H9 (cell line): ENCODE measurements around the gene VPS72. TPM values are rescaled to one million over a fixed set of nuclear protein-coding genes. Genes with fewer than 3 reads are reported as not detected.

ENCODE experiments used
- DNase-seq: peaks from one replicate; pipeline ENCODE4 v3.0.0-alpha.2; 2017
- H2AFZ ChIP-seq: one replicate; pipeline ENCODE4 v1.6.1; 2013; ENCODE audit warnings: mild to moderate bottlenecking, low read length, control low read depth, moderate library complexity
- H2AK5ac ChIP-seq: 2 replicates; pipeline ENCODE4 v1.6.1; 2013; ENCODE audit warnings: low read length, control low read depth, mixed read lengths; ENCODE audit not compliant: insufficient read length
- H2BK120ac ChIP-seq: one replicate; pipeline ENCODE4 v1.6.1; 2013; ENCODE audit warnings: low read depth, mild to moderate bottlenecking, low read length, control low read depth, inconsistent platforms; ENCODE audit not compliant: poor library complexity, severe bottlenecking
- H2BK12ac ChIP-seq: 2 replicates; pipeline ENCODE4 v1.6.1; 2013; ENCODE audit warnings: low read length, control low read depth, mixed read lengths, low read depth; ENCODE audit not compliant: insufficient read length
- H2BK15ac ChIP-seq: 2 replicates; pipeline ENCODE4 v1.6.1; 2013; ENCODE audit warnings: low read depth, low read length, control low read depth
- H2BK20ac ChIP-seq: one replicate; pipeline ENCODE4 v1.6.1; 2013; ENCODE audit warnings: low read depth, mild to moderate bottlenecking, low read length, control low read depth, inconsistent platforms; ENCODE audit not compliant: poor library complexity, severe bottlenecking
- H2BK5ac ChIP-seq: 2 replicates; pipeline ENCODE4 v1.6.1; 2013; ENCODE audit warnings: low read length, control low read depth, mixed read lengths; ENCODE audit not compliant: insufficient read length
- H3K14ac ChIP-seq: 2 replicates; pipeline ENCODE4 v1.6.1; 2013; ENCODE audit warnings: low read length, control low read depth; ENCODE audit not compliant: insufficient read depth
- H3K18ac ChIP-seq: 2 replicates; pipeline ENCODE4 v1.6.1; 2013; ENCODE audit warnings: low read depth, mild to moderate bottlenecking, mixed read lengths, low read length, control low read depth; ENCODE audit not compliant: insufficient read length
- H3K23ac ChIP-seq: 2 replicates; pipeline ENCODE4 v1.6.1; 2013; ENCODE audit warnings: low read length, control low read depth, mixed read lengths, low read depth; ENCODE audit not compliant: insufficient read length
- H3K23me2 ChIP-seq: 2 replicates; pipeline ENCODE4 v1.6.1; 2013; ENCODE audit warnings: low read depth, mild to moderate bottlenecking, mixed read lengths, low read length, control low read depth; ENCODE audit not compliant: insufficient read length, poor library complexity, severe bottlenecking
- H3K27ac ChIP-seq: 2 replicates; pipeline ENCODE4 v1.5.1; 2013; ENCODE audit warnings: low read length, control low read depth, mixed read lengths, low read depth; ENCODE audit not compliant: insufficient read length
- H3K27me3 ChIP-seq: 2 replicates; pipeline ENCODE4 v1.6.1; 2013; ENCODE audit warnings: low read length, control low read depth, inconsistent platforms; ENCODE audit not compliant: insufficient read depth
- H3K4ac ChIP-seq: 2 replicates; pipeline ENCODE4 v1.6.1; 2013; ENCODE audit warnings: low read depth, mild to moderate bottlenecking, control low read depth, inconsistent platforms, low read length, moderate library complexity
- H3K4me1 ChIP-seq: 2 replicates; pipeline ENCODE4 v1.6.1; 2013; ENCODE audit warnings: low read length, control low read depth, inconsistent platforms; ENCODE audit not compliant: insufficient read depth
- H3K4me2 ChIP-seq: 2 replicates; pipeline ENCODE4 v1.6.1; 2013; ENCODE audit warnings: low read length, control low read depth, mixed read lengths; ENCODE audit not compliant: insufficient read length, insufficient read depth
- H3K56ac ChIP-seq: 2 replicates; pipeline ENCODE4 v1.6.1; 2013; ENCODE audit warnings: low read depth, mild to moderate bottlenecking, mixed read lengths, low read length, control low read depth; ENCODE audit not compliant: insufficient read length
- H3K79me1 ChIP-seq: 2 replicates; pipeline ENCODE4 v1.6.1; 2013; ENCODE audit warnings: low read depth, mild to moderate bottlenecking, moderate library complexity, low read length, control low read depth, inconsistent platforms; ENCODE audit not compliant: insufficient read depth, poor library complexity, severe bottlenecking
- H3K79me2 ChIP-seq: 2 replicates; pipeline ENCODE4 v1.6.1; 2013; ENCODE audit warnings: low read length, control low read depth, inconsistent platforms; ENCODE audit not compliant: insufficient read depth
- H3K9ac ChIP-seq: 2 replicates; pipeline ENCODE4 v1.6.1; 2013; ENCODE audit warnings: low read length, control low read depth, mixed read lengths; ENCODE audit not compliant: insufficient read length; ENCODE audit errors: extremely low read depth
- H3K9me3 ChIP-seq: one replicate; pipeline ENCODE4 v1.6.1; 2013; ENCODE audit warnings: low read depth, low read length, inconsistent platforms; ENCODE audit not compliant: control insufficient read depth
- H3T11ph ChIP-seq: one replicate; pipeline ENCODE4 v1.6.1; 2013; ENCODE audit warnings: mild to moderate bottlenecking, low read length, control low read depth, inconsistent platforms
- H4K20me1 ChIP-seq: one replicate; pipeline ENCODE4 v1.6.1; 2013; ENCODE audit not compliant: control insufficient read depth, insufficient read length, insufficient read depth
- H4K5ac ChIP-seq: 2 replicates; pipeline ENCODE4 v1.6.1; 2013; ENCODE audit warnings: low read depth, mild to moderate bottlenecking, mixed read lengths, low read length, control low read depth; ENCODE audit not compliant: insufficient read length
- H4K8ac ChIP-seq: replicated peaks from 2 replicates; pipeline ENCODE4 v1.6.1; 2013; ENCODE audit warnings: low read length, control low read depth, mixed read lengths, low read depth; ENCODE audit not compliant: insufficient read length
- H4K91ac ChIP-seq: 2 replicates; pipeline ENCODE4 v1.6.1; 2013; ENCODE audit warnings: low read depth, mild to moderate bottlenecking, moderate library complexity, mixed read lengths, low read length, control low read depth; ENCODE audit not compliant: insufficient read length
- H3K27ac Mint-ChIP-seq, 3 experiments: 2 replicates in 2 of 3; 3 replicates in 1 of 3; pipeline ENCODE4 v1.8.0; 2020 to 2021; ENCODE audit warnings: mixed read lengths in 3 of 3, mild to moderate bottlenecking in 1 of 3, moderate library complexity in 1 of 3
- H3K27me3 Mint-ChIP-seq: 2 replicates; pipeline ENCODE4 v1.8.0; 2021; ENCODE audit warnings: low read depth, mild to moderate bottlenecking, moderate library complexity, mixed read lengths
- H3K36me3 Mint-ChIP-seq, 3 experiments: 2 replicates in 2 of 3; 3 replicates in 1 of 3; pipeline ENCODE4 v1.8.0; 2020 to 2021; ENCODE audit warnings: low read depth in 3 of 3, mixed read lengths in 3 of 3; ENCODE audit not compliant: insufficient read depth in 1 of 3
- H3K4me1 Mint-ChIP-seq, 2 experiments: 2 replicates each; pipeline ENCODE4 v1.8.0; 2020; ENCODE audit warnings: mixed read lengths in 2 of 2
- H3K4me3 Mint-ChIP-seq, 2 experiments: 2 replicates in 1 of 2; 3 replicates in 1 of 2; pipeline ENCODE4 v1.8.0; 2020 to 2021; ENCODE audit warnings: mild to moderate bottlenecking in 2 of 2, mixed read lengths in 2 of 2, moderate library complexity in 1 of 2
- H3K9me3 Mint-ChIP-seq, 2 experiments: 2 replicates in 1 of 2; 3 replicates in 1 of 2; pipeline ENCODE4 v1.8.0; 2020; ENCODE audit warnings: mild to moderate bottlenecking in 2 of 2, mixed read lengths in 2 of 2, moderate library complexity in 1 of 2
- CTCF ChIP-seq: fragments of 200-600 bp; sonication (generic); conservative IDR thresholded peaks from 3 replicates; pipeline ENCODE4 v1.8.0; 2021; ENCODE audit warnings: antibody characterized with exemption, mild to moderate bottlenecking
- WGBS: extraction: QIAGEN DNeasy Blood & Tissue Kit; methylation state at CpG from one replicate; pipeline ENCODE4 v1.1.7; 2013; ENCODE audit warnings: missing lambda C conversion rate, low lambda C conversion rate, mixed read lengths; ENCODE audit not compliant: insufficient read length; ENCODE audit errors: extremely low coverage; 5-methylcytosine and 5-hydroxymethylcytosine counted together
- total RNA-seq: library from RNA; stranded (reverse); gene quantifications from 2 replicates; pipeline ENCODE4 v1.2.1, GENCODE V29; 2021

The VPS72 gene
- total RNA-seq, 1 experiment from 2014 or later: 91.4 TPM

GRCh38 chr1:151157067-151157531 lies 32.9 kb downstream of the VPS72 start:
- H2AFZ ChIP-seq: no peak overlapping the region
- H3K4me1 ChIP-seq: no peaks in the 10 kb centered on the region
- Mint-ChIP-seq H3K27ac (peak overlapping the region in 1 of 3 experiments; percentile 4; a peak in 1 of 7 replicates), H3K27me3 (no peaks in the 10 kb centered on the region), H3K36me3 (peaks cover 5 to 29% (median 21%) of the 10 kb centered on the region in 3 experiments; a peak in 6 of 7 replicates), H3K4me3 (no peak overlapping the region), H3K9me3 (no peaks in the 10 kb centered on the region; a peak in 1 of 5 replicates), H3K4me1 (peaks cover 9 to 10% of the 10 kb centered on the region in 2 experiments; a peak in 3 of 4 replicates)
- H4K8ac ChIP-seq: no peak overlapping the region
- no peak overlapping the region for H4K5ac ChIP-seq
- no peak overlapping the region for H2BK5ac ChIP-seq
- no peak overlapping the region for H3K9ac ChIP-seq
- H3K4me2 ChIP-seq: no peak overlapping the region
- H4K20me1 ChIP-seq: no peaks in the 10 kb centered on the region
- H3K14ac ChIP-seq: no peak overlapping the region
- H3K79me1 ChIP-seq: no peaks in the 10 kb centered on the region
- H3K23me2 ChIP-seq: no peaks in the 10 kb centered on the region
- WGBS: no CpG with 5 or more reads among the region's 6 CpGs
- H2BK120ac ChIP-seq: no peak overlapping the region
- H2AK5ac ChIP-seq: no peak overlapping the region
- no peak overlapping the region for H3K18ac ChIP-seq
- no peak overlapping the region for H3K23ac ChIP-seq
- H3K27me3 ChIP-seq: no peaks in the 10 kb centered on the region
- H3K27ac ChIP-seq: no peak overlapping the region
- H4K91ac ChIP-seq: no peak overlapping the region
- no peaks in the 10 kb centered on the region for H3K79me2 ChIP-seq
- no peak for TF ChIP-seq CTCF
- no peak overlapping the region for H3T11ph ChIP-seq
- H3K9me3 ChIP-seq: no peaks in the 10 kb centered on the region
- H3K4ac ChIP-seq: no peak overlapping the region
- no peak overlapping the region for H3K56ac ChIP-seq
- H2BK20ac ChIP-seq: no peak overlapping the region
- H2BK12ac ChIP-seq: no peak overlapping the region
- DNase-seq: no peak
- no peak overlapping the region for H2BK15ac ChIP-seq
